ENCODE measurements around the gene ANXA9. TPM values are rescaled to one million over a fixed set of nuclear protein-coding genes. Genes with fewer than 3 reads are reported as not detected.
A peak's percentile ranks its signal among the peaks of the same experiment; 100 is the strongest.

Gene ANXA9
- total and polyA plus RNA-seq, 2 donors from 2014 or later: 3.3 to 38.5 TPM

DNA sequence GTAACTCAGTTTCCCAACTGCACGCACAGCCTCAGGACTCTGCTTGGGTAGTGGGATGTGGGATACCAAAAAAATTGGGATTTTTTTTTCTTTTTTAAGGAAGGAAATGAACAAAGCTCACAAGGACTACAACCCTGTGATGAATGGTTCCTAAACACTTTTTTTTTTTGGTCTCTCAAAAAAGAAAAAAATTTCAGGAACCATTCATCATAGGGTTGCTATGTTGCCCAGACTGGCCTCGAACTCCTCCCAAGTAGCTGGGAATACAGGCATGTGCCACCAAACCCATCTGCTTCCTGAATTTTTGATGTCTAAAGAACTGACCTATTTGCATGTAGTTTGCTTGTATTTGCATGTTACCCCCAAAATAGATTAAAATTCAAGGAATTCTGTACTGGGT, 17.8 kb downstream of the ANXA9 start:
- peaks cover 0 to 46% (median 18%) of the 10 kb centered on the region in 3 donors for H3K36me3 ChIP-seq (ENCODE audit: control insufficient read depth in 2 of 3, insufficient read depth in 3 of 3, low read length in 3 of 3)
- TF ChIP-seq, protein P1, sequence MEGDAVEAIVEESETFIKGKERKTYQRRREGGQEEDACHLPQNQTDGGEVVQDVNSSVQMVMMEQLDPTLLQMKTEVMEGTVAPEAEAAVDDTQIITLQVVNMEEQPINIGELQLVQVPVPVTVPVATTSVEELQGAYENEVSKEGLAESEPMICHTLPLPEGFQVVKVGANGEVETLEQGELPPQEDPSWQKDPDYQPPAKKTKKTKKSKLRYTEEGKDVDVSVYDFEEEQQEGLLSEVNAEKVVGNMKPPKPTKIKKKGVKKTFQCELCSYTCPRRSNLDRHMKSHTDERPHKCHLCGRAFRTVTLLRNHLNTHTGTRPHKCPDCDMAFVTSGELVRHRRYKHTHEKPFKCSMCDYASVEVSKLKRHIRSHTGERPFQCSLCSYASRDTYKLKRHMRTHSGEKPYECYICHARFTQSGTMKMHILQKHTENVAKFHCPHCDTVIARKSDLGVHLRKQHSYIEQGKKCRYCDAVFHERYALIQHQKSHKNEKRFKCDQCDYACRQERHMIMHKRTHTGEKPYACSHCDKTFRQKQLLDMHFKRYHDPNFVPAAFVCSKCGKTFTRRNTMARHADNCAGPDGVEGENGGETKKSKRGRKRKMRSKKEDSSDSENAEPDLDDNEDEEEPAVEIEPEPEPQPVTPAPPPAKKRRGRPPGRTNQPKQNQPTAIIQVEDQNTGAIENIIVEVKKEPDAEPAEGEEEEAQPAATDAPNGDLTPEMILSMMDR (IDR thresholded peaks at IDR 0.05; ENCODE audit: borderline replicate concordance, extremely low read depth, insufficient read depth): no peak
- H3K4me1 ChIP-seq (ENCODE audit: control insufficient read depth in 2 of 3, insufficient read depth in 2 of 3, low read depth in 1 of 3, low read length in 3 of 3): peaks cover 4 to 23% (median 11%) of the 10 kb centered on the region in 3 donors
- DNase-seq: no peak
- no peaks in the 10 kb centered on the region for H3K27me3 ChIP-seq (ENCODE audit: control insufficient read depth, insufficient read depth, low read length)
- H3K4me3 ChIP-seq (ENCODE audit: low read length in 3 of 3): no peak overlapping the region
- H3K27ac ChIP-seq (ENCODE audit: low read depth in 2 of 2, low read length in 2 of 2): no peak overlapping the region
- H3K9me3 ChIP-seq (ENCODE audit: control insufficient read depth in 2 of 3, insufficient read depth in 1 of 3, low read length in 3 of 3): no peaks in the 10 kb centered on the region
- no peak overlapping the region for H3K9ac ChIP-seq (ENCODE audit: low read length in 3 of 3)
- FAIRE-seq: no peak
- intact Hi-C loops (cut with DNase I): no loop called here

DNA sequence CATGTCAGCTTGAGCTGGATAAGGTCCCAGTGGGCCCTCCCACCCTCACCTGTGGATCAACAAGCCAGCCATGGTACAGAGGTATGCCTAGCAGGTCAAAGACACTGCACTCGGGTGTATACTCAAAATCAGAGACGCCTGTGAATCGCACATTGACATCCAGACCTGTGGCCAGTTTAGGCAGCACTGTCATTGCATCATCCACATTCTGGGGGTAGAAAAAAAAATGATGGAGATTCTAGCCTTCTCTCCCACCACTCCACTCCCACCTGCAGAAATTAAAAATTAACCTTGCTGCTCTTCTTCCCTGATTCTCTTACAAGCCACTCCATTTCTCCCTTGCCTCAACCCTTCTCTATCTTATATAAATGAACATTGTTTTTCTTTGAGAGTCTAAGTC, 18.3 kb downstream of the ANXA9 start:
- FAIRE-seq: no peak
- H3K36me3 ChIP-seq (ENCODE audit: control insufficient read depth in 2 of 3, insufficient read depth in 3 of 3, low read length in 3 of 3): peaks cover 0 to 42% (median 18%) of the 10 kb centered on the region in 3 donors
- no peak overlapping the region for H3K4me3 ChIP-seq (ENCODE audit: low read length in 3 of 3)
- TF ChIP-seq, protein P1 (IDR thresholded peaks at IDR 0.05; ENCODE audit: borderline replicate concordance, extremely low read depth, insufficient read depth): no peak
- H3K9ac ChIP-seq (ENCODE audit: low read length in 3 of 3): no peak overlapping the region
- no peak for DNase-seq
- intact Hi-C loops (cut with DNase I): no loop called here
- no peak overlapping the region for H3K27ac ChIP-seq (ENCODE audit: low read depth in 2 of 2, low read length in 2 of 2)
- no peaks in the 10 kb centered on the region for H3K27me3 ChIP-seq (ENCODE audit: control insufficient read depth, insufficient read depth, low read length)
- H3K4me1 ChIP-seq (ENCODE audit: control insufficient read depth in 2 of 3, insufficient read depth in 2 of 3, low read depth in 1 of 3, low read length in 3 of 3): peaks cover 4 to 23% (median 11%) of the 10 kb centered on the region in 3 donors
- H3K9me3 ChIP-seq (ENCODE audit: control insufficient read depth in 2 of 3, insufficient read depth in 1 of 3, low read length in 3 of 3): no peaks in the 10 kb centered on the region

DNA sequence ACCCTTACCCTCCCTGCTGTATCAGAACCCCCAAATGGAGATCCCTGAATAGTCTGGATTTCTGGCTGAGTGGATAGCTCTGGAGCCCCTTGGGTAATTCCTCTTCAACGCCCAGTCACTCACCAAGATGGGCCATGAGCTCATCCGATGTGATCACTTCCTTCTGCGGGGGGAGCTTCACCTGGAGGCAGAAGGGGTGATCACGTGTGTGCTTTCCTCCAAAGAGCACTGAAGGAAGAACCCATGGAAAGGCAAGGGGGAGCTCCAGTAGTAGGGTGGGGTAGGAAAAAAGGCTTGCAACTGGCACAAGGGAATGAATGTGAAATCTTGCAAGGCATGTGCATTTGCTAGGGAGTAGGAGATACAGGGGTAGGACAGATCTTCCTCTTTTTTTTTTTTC, 19.5 kb downstream of the ANXA9 start:
- TF ChIP-seq, protein P1 (IDR thresholded peaks at IDR 0.05; ENCODE audit: borderline replicate concordance, extremely low read depth, insufficient read depth): no peak
- Histone ChIP-seq H3K9ac (ENCODE audit: low read length in 3 of 3) (no peak overlapping the region), H3K36me3 (ENCODE audit: control insufficient read depth in 2 of 3, insufficient read depth in 3 of 3, low read length in 3 of 3) (peaks cover 0 to 41% (median 18%) of the 10 kb centered on the region in 3 donors), H3K4me3 (ENCODE audit: low read length in 3 of 3) (no peak overlapping the region), H3K27me3 (ENCODE audit: control insufficient read depth, insufficient read depth, low read length) (no peaks in the 10 kb centered on the region), H3K27ac (ENCODE audit: low read depth in 2 of 2, low read length in 2 of 2) (no peak overlapping the region), H3K4me1 (ENCODE audit: control insufficient read depth in 2 of 3, insufficient read depth in 2 of 3, low read depth in 1 of 3, low read length in 3 of 3) (peaks cover 4 to 20% (median 11%) of the 10 kb centered on the region in 3 donors), H3K9me3 (ENCODE audit: control insufficient read depth in 2 of 3, insufficient read depth in 1 of 3, low read length in 3 of 3) (no peaks in the 10 kb centered on the region)
- DNase-seq (no peak), FAIRE-seq (no peak)
- intact Hi-C loops (cut with DNase I): no loop called here

DNA sequence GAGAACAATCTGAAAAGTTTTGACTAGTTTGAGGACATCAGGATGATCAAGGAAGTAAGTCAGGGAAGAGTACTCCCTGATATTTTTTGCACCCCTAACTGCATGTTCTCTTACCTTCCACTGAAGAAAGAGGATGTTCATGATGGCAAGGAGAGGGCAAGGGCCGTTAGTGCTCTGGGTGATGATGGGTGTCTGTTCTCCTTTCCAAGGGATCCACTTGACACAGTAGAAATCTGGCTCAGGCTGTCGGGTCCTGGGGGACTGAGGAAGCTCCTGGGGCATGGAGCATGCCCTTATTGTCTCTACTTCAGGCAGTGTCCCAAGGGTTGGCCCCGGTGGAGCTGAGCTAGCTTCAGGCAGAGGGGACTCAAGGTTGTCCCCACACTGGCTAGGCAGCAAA, 20.0 kb downstream of the ANXA9 start:
- no peak for FAIRE-seq
- H3K9ac ChIP-seq (ENCODE audit: low read length in 3 of 3): no peak overlapping the region
- no peaks in the 10 kb centered on the region for H3K9me3 ChIP-seq (ENCODE audit: control insufficient read depth in 2 of 3, insufficient read depth in 1 of 3, low read length in 3 of 3)
- DNase-seq: no peak
- H3K4me3 ChIP-seq (ENCODE audit: low read length in 3 of 3): no peak overlapping the region
- H3K36me3 ChIP-seq (ENCODE audit: control insufficient read depth in 2 of 3, insufficient read depth in 3 of 3, low read length in 3 of 3): peaks cover 0 to 37% (median 18%) of the 10 kb centered on the region in 3 donors
- H3K27ac ChIP-seq (ENCODE audit: low read depth in 2 of 2, low read length in 2 of 2): peak overlapping the region in 1 of 2 donors; percentile 35
- intact Hi-C loops (cut with DNase I): no loop called here
- H3K27me3 ChIP-seq (ENCODE audit: control insufficient read depth, insufficient read depth, low read length): no peaks in the 10 kb centered on the region
- TF ChIP-seq, protein P1 (IDR thresholded peaks at IDR 0.05; ENCODE audit: borderline replicate concordance, extremely low read depth, insufficient read depth): no peak
- H3K4me1 ChIP-seq (ENCODE audit: control insufficient read depth in 2 of 3, insufficient read depth in 2 of 3, low read depth in 1 of 3, low read length in 3 of 3): peaks cover 4 to 20% (median 11%) of the 10 kb centered on the region in 3 donors
